ENCODE results near the gene SLC13A4. TPM values are rescaled to one million over a fixed set of nuclear protein-coding genes. Genes with fewer than 3 reads are reported as not detected.

SLC13A4 gene
- total and polyA plus RNA-seq, 2 donors from 2014 or later: not detected

GRCh38 chr7:135650831-135651573, 77.0 kb downstream of the SLC13A4 start:
- H3K9me3 ChIP-seq (ENCODE audit: control insufficient read depth in 2 of 3, insufficient read depth in 1 of 3, low read length in 3 of 3): no peaks in the 10 kb centered on the region
- intact Hi-C loops (cut with DNase I): no loop called here
- no peak overlapping the region for H3K27ac ChIP-seq (ENCODE audit: low read depth in 2 of 2, low read length in 2 of 2)
- no peak for DNase-seq
- peaks cover 0 to 10% (median 5%) of the 10 kb centered on the region in 3 donors for H3K36me3 ChIP-seq (ENCODE audit: control insufficient read depth in 2 of 3, insufficient read depth in 3 of 3, low read length in 3 of 3)
- no peak overlapping the region for H3K4me3 ChIP-seq (ENCODE audit: low read length in 3 of 3)
- no peak overlapping the region for H3K9ac ChIP-seq (ENCODE audit: low read length in 3 of 3)
- TF ChIP-seq CTCF (IDR thresholded peaks at IDR 0.05; ENCODE audit: borderline replicate concordance, extremely low read depth, insufficient read depth): no peak
- no peaks in the 10 kb centered on the region for H3K27me3 ChIP-seq (ENCODE audit: control insufficient read depth, insufficient read depth, low read length)
- H3K4me1 ChIP-seq (ENCODE audit: control insufficient read depth in 2 of 3, insufficient read depth in 2 of 3, low read depth in 1 of 3, low read length in 3 of 3): no peaks in the 10 kb centered on the region
- no peak for FAIRE-seq

- Histone ChIP-seq H3K9ac (ENCODE audit: low read length in 3 of 3) (no peak overlapping the region), H3K4me1 (ENCODE audit: control insufficient read depth in 2 of 3, insufficient read depth in 2 of 3, low read depth in 1 of 3, low read length in 3 of 3) (no peaks in the 10 kb centered on the region), H3K27me3 (ENCODE audit: control insufficient read depth, insufficient read depth, low read length) (no peaks in the 10 kb centered on the region), H3K27ac (ENCODE audit: low read depth in 2 of 2, low read length in 2 of 2) (no peak overlapping the region), H3K9me3 (ENCODE audit: control insufficient read depth in 2 of 3, insufficient read depth in 1 of 3, low read length in 3 of 3) (no peaks in the 10 kb centered on the region), H3K4me3 (ENCODE audit: low read length in 3 of 3) (no peak overlapping the region), H3K36me3 (ENCODE audit: control insufficient read depth in 2 of 3, insufficient read depth in 3 of 3, low read length in 3 of 3) (peaks cover 0 to 10% (median 9%) of the 10 kb centered on the region in 3 donors)
- FAIRE-seq: no peak
- intact Hi-C loops (cut with DNase I): no loop called here
- DNase-seq: no peak
- no peak for TF ChIP-seq CTCF (IDR thresholded peaks at IDR 0.05; ENCODE audit: borderline replicate concordance, extremely low read depth, insufficient read depth)
Measured at GRCh38 chr7:135648235-135648634, 79.8 kb downstream of the SLC13A4 start.

- intact Hi-C loops (cut with DNase I): no loop called here
- Histone ChIP-seq H3K27me3 (ENCODE audit: control insufficient read depth, insufficient read depth, low read length) (no peaks in the 10 kb centered on the region), H3K4me1 (ENCODE audit: control insufficient read depth in 2 of 3, insufficient read depth in 2 of 3, low read depth in 1 of 3, low read length in 3 of 3) (no peaks in the 10 kb centered on the region), H3K4me3 (ENCODE audit: low read length in 3 of 3) (no peak overlapping the region), H3K36me3 (ENCODE audit: control insufficient read depth in 2 of 3, insufficient read depth in 3 of 3, low read length in 3 of 3) (peaks cover 0 to 10% (median 10%) of the 10 kb centered on the region in 3 donors), H3K9ac (ENCODE audit: low read length in 3 of 3) (no peak overlapping the region), H3K9me3 (ENCODE audit: control insufficient read depth in 2 of 3, insufficient read depth in 1 of 3, low read length in 3 of 3) (no peaks in the 10 kb centered on the region), H3K27ac (ENCODE audit: low read depth in 2 of 2, low read length in 2 of 2) (no peak overlapping the region)
- no peak for TF ChIP-seq CTCF (IDR thresholded peaks at IDR 0.05; ENCODE audit: borderline replicate concordance, extremely low read depth, insufficient read depth)
- DNase-seq (no peak), FAIRE-seq (no peak)
Measured at GRCh38 chr7:135647755-135648154, 80.2 kb downstream of the SLC13A4 start.
